GM18498 (cell line): Measurements from ENCODE around the gene EXOC6B.

Experiments used
- ATAC-seq: cut with Tn5 transposase; IDR thresholded peaks from one replicate; pipeline ENCODE4 v1.9.1; 2021; ENCODE audit warnings: mild to moderate bottlenecking, moderate library complexity; ENCODE audit not compliant: unreplicated experiment

The EXOC6B gene

GRCh38 chr2:72150861-72151356 lies 674.9 kb downstream of the EXOC6B start:
- no peak for ATAC-seq

- ATAC-seq: peak; percentile 87
Measured at GRCh38 chr2:72150157-72150860, 675.5 kb downstream of the EXOC6B start.

GRCh38 chr2:72149556-72150156 lies 676.2 kb downstream of the EXOC6B start:
- ATAC-seq: no peak

- ATAC-seq: no peak
Measured at GRCh38 chr2:72148837-72149555, 676.8 kb downstream of the EXOC6B start.

GRCh38 chr2:72148003-72148836 lies 677.6 kb downstream of the EXOC6B start:
- no peak for ATAC-seq

- no peak for ATAC-seq
Measured at GRCh38 chr2:72147303-72147971, 678.4 kb downstream of the EXOC6B start, which contains the start of gene CYP26B1. CYP26B1 (minus strand) TSS chr2:72147862; CDS start chr2:72147834, 28 bp downstream.

- no peak for ATAC-seq
Measured at GRCh38 chr2:72146347-72147302, 679.2 kb downstream of the EXOC6B start.

GRCh38 chr2:72145658-72146329 lies 680.0 kb downstream of the EXOC6B start:
- ATAC-seq: no peak

GRCh38 chr2:72145289-72145657 lies 680.6 kb downstream of the EXOC6B start:
- no peak for ATAC-seq

GRCh38 chr2:72144632-72145288 lies 681.1 kb downstream of the EXOC6B start:
- no peak for ATAC-seq

- ATAC-seq: no peak
Measured at GRCh38 chr2:72144274-72144631, 681.6 kb downstream of the EXOC6B start.

GRCh38 chr2:72143441-72144273 lies 682.2 kb downstream of the EXOC6B start:
- ATAC-seq: no peak

- no peak for ATAC-seq
Measured at GRCh38 chr2:72142570-72143440, 683.0 kb downstream of the EXOC6B start.

GRCh38 chr2:72141881-72142451 lies 683.9 kb downstream of the EXOC6B start:
- no peak for ATAC-seq

GRCh38 chr2:72141032-72141645 lies 684.7 kb downstream of the EXOC6B start:
- ATAC-seq: no peak

GRCh38 chr2:72140621-72140960 lies 685.2 kb downstream of the EXOC6B start:
- ATAC-seq: no peak
